HepG2 (cell line): ENCODE data around the gene AIP. TPM values are rescaled to one million over a fixed set of nuclear protein-coding genes. Genes with fewer than 3 reads are reported as not detected.
"Not testable (repeated sequence)": the region's sequence is repeated elsewhere in the genome, so short reads cannot be mapped to it uniquely, and the experiment has no call there.

Source experiments
- NFYB ChIP-seq: sonication (generic); formaldehyde crosslinking; IDR thresholded peaks from 2 replicates; pipeline ENCODE4 v1.4.0; 2020; ENCODE audit warnings: missing genetic modification reagents
- NFYC ChIP-seq: IDR thresholded peaks from 2 replicates; pipeline ENCODE4 v1.6.1; 2016; ENCODE audit warnings: missing genetic modification reagents, missing compliant biosample characterization
- POLR2A ChIP-seq, 2 experiments: IDR thresholded peaks; 2 replicates each; pipeline ENCODE4 v1.6.1; 2011; ENCODE audit warnings: low read depth in 2 of 2, low read length in 2 of 2, mild to moderate bottlenecking in 1 of 2, moderate library complexity in 1 of 2; ENCODE audit not compliant: insufficient read depth in 1 of 2
- SALL1 ChIP-seq: sonication (generic); formaldehyde crosslinking; IDR thresholded peaks from 2 replicates; pipeline ENCODE4 v1.8.0; 2022; ENCODE audit warnings: mild to moderate bottlenecking, missing genetic modification reagents
- SP1 ChIP-seq, 2 experiments: fragments of 450-650 bp in 1 of 2; sonication (generic) in 1 of 2; formaldehyde crosslinking in 1 of 2; IDR thresholded peaks; 2 replicates each; pipeline versions ENCODE4 v1.4.0 to v1.6.1; 2016 to 2020; ENCODE audit warnings: missing genetic modification reagents in 1 of 2
- ZMYM4 ChIP-seq: sonication (generic); formaldehyde crosslinking; IDR thresholded peaks from 2 replicates; pipeline ENCODE4 v1.8.1; 2023; ENCODE audit warnings: mild to moderate bottlenecking, missing genetic modification reagents
- polyA plus RNA-seq, 8 experiments: library from polyadenylated mRNA; depleted of rRNA in 3 of 8; stranded (reverse) in 7 of 8; unstranded in 1 of 8; fragments of >200 nt; fragmentation: Illumina TruSeq in 4 of 8; extraction: Trizol in 4 of 8; gene quantifications; 2 replicates each; pipeline versions ENCODE4 v1.2.1 to v1.2.3, GENCODE V29; 2011 to 2016; ENCODE audit warnings: low read depth in 4 of 8, missing spikeins in 1 of 8, mixed read lengths in 1 of 8; ENCODE audit not compliant: insufficient read depth in 1 of 8
- total RNA-seq, 5 experiments: library from RNA; depleted of rRNA; stranded (reverse); fragments of >200 nt; fragmentation: Illumina TruSeq; extraction: Trizol; gene quantifications; 2 replicates each; pipeline ENCODE4 v1.2.3, GENCODE V29; 2016; ENCODE audit warnings: low read depth in 1 of 5
- TF ChIP-seq, protein P1 (sequence below): sonication (generic); formaldehyde crosslinking; IDR thresholded peaks from 2 replicates; pipeline ENCODE4 v1.4.0; 2020; ENCODE audit warnings: mild to moderate bottlenecking, missing genetic modification reagents
- TF ChIP-seq, protein P2 (sequence below): IDR thresholded peaks from 2 replicates; pipeline ENCODE4 v1.6.1; 2016; ENCODE audit warnings: low read depth

AIP gene
- total and polyA plus RNA-seq, 2 of the 13 experiments (the other 11 are each of a cell fraction or from before 2014, with no cell fraction given) = 51.8 to 110 TPM

DNA sequence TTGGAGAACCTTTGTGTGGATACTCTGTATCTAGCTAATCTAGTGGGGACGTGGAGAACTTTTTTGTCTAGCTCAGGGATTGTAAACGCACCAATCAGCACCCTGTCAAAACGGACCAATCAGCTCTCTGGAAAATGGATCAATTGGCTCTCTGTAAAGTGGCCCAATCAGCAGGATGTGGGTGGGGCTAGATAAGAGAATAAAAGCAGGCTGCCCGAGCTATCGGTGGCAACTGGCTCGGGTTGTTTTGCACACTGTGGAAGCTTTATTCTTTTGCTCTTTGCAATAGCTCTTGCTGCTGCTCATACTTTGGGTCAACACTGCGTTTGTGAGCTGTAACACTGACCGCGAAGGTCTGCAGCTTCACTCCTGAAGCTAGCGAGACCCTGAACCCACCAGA lies 6.1 kb upstream of the AIP start (continued):
- TF ChIP-seq SALL1 (CRISPR knock-in tag) = 0 out of 2 replicates have a peak, but pooled peaks have one; percentile 28
- TF ChIP-seq SP1 (IDR thresholded peaks at IDR 0.05) = not testable (repeated sequence)
- 0 out of 2 replicates have a peak, but pooled peaks have one; percentile 26 for TF ChIP-seq SP1 (CRISPR knock-in tag; IDR thresholded peaks at IDR 0.05)
- peak; percentile 73 for TF ChIP-seq NFYC (CRISPR knock-in tag)
- TF ChIP-seq NFYB (CRISPR knock-in tag) = peak; percentile 70
- TF ChIP-seq, protein P1, sequence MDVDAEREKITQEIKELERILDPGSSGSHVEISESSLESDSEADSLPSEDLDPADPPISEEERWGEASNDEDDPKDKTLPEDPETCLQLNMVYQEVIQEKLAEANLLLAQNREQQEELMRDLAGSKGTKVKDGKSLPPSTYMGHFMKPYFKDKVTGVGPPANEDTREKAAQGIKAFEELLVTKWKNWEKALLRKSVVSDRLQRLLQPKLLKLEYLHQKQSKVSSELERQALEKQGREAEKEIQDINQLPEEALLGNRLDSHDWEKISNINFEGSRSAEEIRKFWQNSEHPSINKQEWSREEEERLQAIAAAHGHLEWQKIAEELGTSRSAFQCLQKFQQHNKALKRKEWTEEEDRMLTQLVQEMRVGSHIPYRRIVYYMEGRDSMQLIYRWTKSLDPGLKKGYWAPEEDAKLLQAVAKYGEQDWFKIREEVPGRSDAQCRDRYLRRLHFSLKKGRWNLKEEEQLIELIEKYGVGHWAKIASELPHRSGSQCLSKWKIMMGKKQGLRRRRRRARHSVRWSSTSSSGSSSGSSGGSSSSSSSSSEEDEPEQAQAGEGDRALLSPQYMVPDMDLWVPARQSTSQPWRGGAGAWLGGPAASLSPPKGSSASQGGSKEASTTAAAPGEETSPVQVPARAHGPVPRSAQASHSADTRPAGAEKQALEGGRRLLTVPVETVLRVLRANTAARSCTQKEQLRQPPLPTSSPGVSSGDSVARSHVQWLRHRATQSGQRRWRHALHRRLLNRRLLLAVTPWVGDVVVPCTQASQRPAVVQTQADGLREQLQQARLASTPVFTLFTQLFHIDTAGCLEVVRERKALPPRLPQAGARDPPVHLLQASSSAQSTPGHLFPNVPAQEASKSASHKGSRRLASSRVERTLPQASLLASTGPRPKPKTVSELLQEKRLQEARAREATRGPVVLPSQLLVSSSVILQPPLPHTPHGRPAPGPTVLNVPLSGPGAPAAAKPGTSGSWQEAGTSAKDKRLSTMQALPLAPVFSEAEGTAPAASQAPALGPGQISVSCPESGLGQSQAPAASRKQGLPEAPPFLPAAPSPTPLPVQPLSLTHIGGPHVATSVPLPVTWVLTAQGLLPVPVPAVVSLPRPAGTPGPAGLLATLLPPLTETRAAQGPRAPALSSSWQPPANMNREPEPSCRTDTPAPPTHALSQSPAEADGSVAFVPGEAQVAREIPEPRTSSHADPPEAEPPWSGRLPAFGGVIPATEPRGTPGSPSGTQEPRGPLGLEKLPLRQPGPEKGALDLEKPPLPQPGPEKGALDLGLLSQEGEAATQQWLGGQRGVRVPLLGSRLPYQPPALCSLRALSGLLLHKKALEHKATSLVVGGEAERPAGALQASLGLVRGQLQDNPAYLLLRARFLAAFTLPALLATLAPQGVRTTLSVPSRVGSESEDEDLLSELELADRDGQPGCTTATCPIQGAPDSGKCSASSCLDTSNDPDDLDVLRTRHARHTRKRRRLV (CRISPR knock-in tag) = peak; percentile 57; the same call in 1 of the 2 replicates
- TF ChIP-seq POLR2A (IDR thresholded peaks at IDR 0.05; ENCODE audit: insufficient read depth in 1 of 2, low read depth in 2 of 2, low read length in 2 of 2) = peak; percentile 59 to 79; a peak in 3 of 4 replicates
- peak; percentile 76 for TF ChIP-seq ZMYM4 (CRISPR knock-in tag)
- TF ChIP-seq, protein P2, sequence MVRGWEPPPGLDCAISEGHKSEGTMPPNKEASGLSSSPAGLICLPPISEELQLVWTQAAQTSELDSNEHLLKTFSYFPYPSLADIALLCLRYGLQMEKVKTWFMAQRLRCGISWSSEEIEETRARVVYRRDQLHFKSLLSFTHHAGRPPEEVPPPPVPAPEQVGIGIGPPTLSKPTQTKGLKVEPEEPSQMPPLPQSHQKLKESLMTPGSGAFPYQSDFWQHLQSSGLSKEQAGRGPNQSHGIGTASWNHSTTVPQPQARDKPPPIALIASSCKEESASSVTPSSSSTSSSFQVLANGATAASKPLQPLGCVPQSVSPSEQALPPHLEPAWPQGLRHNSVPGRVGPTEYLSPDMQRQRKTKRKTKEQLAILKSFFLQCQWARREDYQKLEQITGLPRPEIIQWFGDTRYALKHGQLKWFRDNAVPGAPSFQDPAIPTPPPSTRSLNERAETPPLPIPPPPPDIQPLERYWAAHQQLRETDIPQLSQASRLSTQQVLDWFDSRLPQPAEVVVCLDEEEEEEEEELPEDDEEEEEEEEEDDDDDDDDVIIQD (CRISPR knock-in tag) = peak; percentile 68; the same call in 1 of the 2 replicates
